HFF-Myc (cell line): ENCODE measurements around the gene ST3GAL2.
A peak's percentile ranks its signal among the peaks of the same experiment; 100 is the strongest.
"Not testable (repeated sequence)": the region's sequence is repeated elsewhere in the genome, so short reads cannot be mapped to it uniquely, and the experiment has no call there.

Experiments
- DNase-seq: peaks from one replicate; pipeline ENCODE4 v3.0.0-alpha.2; 2011; ENCODE audit warnings: low read depth; ENCODE audit errors: extremely low read depth
- H3K4me3 ChIP-seq: replicated peaks from 2 replicates; pipeline ENCODE4 v1.5.1; 2011; ENCODE audit warnings: low read depth, mild to moderate bottlenecking, control low read depth, low read length
- TF ChIP-seq, protein P1 (sequence below): IDR thresholded peaks from 2 replicates; pipeline ENCODE4 v1.5.1; 2012; ENCODE audit warnings: mild to moderate bottlenecking, low read depth, low read length, control low read depth; ENCODE audit errors: missing control alignments

ST3GAL2 gene

DNA sequence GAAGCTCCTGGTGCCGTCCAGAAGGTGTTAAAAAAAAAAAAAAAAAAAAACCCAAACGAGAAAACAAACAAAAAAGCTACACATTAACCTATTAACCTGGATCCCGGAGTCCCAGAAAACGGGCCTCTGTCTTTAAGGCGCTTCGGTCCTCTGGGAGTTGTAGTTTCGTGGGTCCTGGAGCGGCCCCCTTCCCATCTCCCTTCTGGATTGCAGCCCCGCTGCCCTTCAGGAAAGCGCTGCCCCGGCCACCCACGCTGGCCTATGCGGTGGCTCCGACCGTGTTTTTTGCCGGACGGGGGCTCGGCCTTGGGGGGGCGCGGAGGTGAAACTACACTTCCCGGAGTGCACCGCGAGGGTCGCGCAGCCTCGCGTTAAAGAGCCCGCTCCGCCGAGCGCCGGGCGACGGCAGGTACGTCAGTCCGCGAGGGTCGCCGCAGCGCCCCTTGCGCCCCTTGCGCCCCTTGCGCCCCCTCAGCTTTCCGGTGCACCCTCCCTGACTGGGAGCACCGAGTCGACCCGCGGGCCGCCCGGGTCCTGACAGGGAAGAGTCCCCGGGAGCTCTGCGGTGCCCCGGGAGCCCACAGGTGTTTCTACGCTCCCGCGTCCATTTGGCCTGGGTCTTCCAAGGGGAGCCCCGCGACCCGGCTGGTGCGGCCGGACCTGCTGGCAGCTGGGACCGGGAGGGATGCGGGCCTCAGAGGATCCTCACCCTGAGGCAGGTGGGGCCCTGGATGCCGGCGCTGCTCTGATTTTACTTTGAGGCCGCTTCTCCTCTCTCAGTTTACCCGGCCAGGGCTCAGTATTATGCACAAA, 15.5 kb upstream of the ST3GAL2 start, which contains the start of gene FCSK:
FCSK (plus strand) TSS at position 374 of the 813 bp plus-strand sequence. CDS start 8,596 bp downstream, outside the sequence.
- TF ChIP-seq, protein P1, sequence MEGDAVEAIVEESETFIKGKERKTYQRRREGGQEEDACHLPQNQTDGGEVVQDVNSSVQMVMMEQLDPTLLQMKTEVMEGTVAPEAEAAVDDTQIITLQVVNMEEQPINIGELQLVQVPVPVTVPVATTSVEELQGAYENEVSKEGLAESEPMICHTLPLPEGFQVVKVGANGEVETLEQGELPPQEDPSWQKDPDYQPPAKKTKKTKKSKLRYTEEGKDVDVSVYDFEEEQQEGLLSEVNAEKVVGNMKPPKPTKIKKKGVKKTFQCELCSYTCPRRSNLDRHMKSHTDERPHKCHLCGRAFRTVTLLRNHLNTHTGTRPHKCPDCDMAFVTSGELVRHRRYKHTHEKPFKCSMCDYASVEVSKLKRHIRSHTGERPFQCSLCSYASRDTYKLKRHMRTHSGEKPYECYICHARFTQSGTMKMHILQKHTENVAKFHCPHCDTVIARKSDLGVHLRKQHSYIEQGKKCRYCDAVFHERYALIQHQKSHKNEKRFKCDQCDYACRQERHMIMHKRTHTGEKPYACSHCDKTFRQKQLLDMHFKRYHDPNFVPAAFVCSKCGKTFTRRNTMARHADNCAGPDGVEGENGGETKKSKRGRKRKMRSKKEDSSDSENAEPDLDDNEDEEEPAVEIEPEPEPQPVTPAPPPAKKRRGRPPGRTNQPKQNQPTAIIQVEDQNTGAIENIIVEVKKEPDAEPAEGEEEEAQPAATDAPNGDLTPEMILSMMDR, result no peak
- peak within 1 kb of the TSS; percentile 83 for H3K4me3 ChIP-seq
- no peak for DNase-seq

DNA sequence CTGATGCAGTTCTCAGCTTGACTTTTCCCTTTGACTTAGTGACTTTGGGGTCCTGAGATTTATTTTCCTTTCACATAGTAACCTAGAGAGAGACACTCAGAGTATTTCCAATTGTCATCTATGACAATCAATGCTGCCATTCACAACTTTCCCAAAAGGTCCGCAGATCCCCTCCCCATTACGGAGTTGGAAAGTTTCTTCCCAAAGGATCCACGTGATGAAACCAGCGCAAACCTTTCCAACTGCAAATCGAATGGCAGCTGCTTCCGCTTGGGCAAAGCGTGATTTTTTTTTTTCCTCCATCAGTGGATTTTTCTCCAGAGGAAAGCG, 15.0 kb upstream of the ST3GAL2 start:
- H3K4me3 ChIP-seq, result peak overlapping the region; percentile 83
- DNase-seq, result no peak

DNA sequence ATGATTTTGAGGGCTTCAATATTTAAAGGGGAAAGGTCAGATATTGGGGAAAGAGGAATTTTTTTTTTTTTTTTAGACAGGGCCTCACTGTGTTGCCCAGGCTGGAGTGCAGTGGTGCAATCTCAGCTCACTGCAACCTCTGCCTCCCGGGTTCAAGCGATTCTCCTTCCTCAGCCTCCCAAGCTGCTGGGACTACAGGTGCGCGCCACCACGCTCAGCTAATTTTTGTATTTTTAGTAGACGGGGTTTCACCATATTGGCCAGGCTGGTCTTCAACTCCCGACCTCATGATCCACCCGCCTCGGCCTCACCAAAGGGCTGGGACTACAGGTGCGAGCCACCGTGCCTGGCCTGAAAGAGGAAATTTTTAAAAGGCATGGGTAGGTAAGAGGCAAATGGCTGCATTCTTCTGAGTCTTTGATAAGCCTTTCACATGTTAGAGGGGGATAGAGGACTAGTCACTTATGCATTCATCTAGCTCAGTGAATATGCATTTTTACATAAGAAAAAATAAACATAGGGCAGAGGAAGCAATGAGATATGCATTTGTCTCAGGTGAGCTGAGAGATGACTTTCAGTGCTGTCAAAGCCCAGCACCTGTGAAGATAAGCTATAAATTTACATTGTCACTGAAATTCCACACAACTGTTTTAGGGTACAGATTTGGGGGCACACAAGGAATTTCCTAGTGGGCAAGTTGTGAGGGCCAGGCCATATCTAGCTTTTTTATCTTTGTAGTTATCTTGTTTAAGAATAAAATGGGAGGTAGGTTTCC, 14.4 kb upstream of the ST3GAL2 start:
- H3K4me3 ChIP-seq, result peak overlapping the region; percentile 83
- TF ChIP-seq, protein P1, result no peak

More for the DNA sequence above, 15.0 kb upstream of the ST3GAL2 start:
- TF ChIP-seq, protein P1, result no peak

DNA sequence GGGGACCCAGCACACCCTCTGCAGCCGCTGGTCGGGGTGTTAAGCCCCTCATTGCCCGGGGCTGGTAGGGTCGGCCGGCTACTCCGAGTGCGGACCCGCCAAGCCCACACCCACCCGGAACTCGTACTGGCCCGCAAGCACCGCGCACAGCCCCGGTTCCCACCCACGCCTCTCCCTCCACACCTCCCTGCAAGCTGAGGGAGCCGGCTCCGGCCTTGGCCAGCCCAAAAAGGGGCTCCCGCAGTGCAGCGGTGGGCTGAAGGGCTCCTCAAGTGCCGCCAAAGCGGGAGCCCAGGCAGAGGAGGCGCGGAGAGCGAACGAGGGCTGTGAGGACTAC, 12.1 kb upstream of the ST3GAL2 start:
- not testable (repeated sequence) for DNase-seq
- peak overlapping the region; percentile 11 for H3K4me3 ChIP-seq

More for the DNA sequence above, 14.4 kb upstream of the ST3GAL2 start:
- no peak for DNase-seq

DNA sequence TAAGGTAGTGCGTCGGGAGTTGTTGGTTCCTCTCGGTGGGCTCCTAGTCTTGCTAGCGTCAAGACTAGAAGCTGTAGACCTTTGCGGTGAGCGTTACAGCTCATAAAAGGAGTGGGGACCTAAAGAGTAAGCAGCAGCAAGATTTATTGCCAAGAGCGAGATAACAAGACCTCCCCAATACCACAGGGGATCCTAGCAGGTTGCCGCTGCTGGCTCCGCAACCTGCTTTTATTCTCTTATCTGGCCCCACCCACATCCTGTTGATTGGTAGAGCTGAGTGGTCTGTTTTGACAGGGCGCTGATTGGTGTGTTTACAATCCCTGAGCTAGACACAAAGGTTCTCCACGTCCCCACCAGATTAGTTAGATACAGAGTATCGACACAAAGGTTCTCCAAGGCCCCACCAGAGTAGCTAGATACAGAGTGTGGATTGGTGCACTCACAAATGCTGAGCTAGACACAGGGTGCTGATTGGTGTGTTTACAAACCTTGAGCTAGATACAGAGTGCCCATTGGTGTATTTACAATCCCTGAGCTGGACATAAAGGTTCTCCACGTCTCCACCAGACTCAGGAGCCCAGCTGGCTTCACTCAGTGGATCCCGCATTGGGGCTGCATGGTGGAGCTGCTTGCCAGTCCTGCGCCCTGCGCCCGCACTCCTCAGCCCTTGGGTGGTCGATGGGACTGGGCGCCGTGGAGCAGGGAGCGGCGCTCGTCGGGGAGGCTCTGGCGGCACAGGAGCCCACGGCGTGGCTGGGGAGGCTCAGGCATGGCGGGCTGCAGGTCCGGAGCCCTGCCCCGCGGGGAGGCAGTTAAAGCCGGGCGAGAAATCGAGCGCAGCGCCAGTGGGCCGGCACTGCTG, 11.5 kb upstream of the ST3GAL2 start:
- not testable (repeated sequence) for DNase-seq

DNA sequence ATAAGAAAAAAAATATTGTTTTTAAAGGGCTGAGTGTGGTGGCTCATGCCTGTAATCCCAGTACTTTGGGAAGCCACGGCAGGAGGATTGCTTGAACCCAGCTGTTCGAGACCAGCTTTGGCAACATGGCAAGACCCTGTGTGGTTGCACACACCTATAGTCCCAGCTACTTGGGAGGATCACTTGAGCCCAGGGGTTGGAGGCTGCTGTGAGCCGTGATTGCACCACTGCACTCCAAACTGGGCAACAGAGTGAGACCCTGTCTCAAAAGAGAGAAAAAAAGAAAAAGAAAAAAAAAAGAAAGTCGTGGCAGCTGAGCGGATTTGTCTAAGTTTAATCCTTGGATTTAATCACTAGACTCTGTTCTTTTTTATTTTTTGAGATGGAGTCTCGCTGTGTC, 9.2 kb upstream of the ST3GAL2 start:
- DNase-seq, result no peak
- TF ChIP-seq, protein P1, result no peak
- H3K4me3 ChIP-seq, result no peak overlapping the region

More for the DNA sequence above, 11.5 kb upstream of the ST3GAL2 start:
- H3K4me3 ChIP-seq, result peak overlapping the region; percentile 11

DNA sequence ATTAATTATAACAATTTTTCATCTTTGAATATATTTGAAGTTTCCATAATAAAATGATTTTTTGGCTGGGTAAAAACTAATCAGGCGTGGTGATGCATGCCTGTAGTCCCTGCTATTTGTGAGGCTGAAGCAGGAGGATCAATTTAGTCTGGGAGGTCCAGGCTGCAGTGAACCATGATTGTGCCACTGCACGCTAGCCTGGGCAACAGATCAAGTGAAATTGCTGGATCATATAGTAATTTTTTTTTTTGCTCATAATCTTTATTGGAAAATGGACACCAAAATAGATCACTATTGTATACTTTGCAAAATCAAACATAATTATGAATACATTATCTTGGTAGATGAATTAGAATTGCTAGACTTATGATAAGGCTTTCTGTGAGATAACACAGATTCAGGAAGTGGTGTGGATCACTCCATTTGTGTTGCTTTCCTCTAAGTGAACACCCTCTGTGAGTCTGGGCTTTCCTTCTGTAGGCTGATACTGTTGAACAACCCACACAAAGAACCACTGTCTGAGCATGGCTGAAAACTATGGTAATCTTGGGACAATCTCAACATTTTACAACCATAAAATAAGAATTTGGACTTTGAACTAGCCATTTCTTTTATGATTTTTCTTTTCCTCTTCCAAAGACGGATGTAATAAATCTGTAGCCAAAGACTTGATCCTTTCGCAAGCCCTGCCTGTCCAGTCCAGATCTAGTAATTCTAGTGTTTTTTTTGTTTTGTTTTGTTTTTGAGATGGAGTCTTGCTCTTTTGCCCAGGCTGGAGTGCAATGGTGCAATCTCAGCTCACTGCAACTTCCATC, 5.6 kb upstream of the ST3GAL2 start:
- TF ChIP-seq, protein P1, result no peak
- H3K4me3 ChIP-seq, result no peak overlapping the region
- DNase-seq, result no peak
